Heart right ventricle (tissue), 16 donors: ENCODE data around the gene MSH5. TPM values are rescaled to one million over a fixed set of nuclear protein-coding genes. Genes with fewer than 3 reads are reported as not detected.

Experiments
- ATAC-seq, 8 donors: fragments of 200-7000 bp; cut with Tn5 transposase; one replicate each; pipeline ENCODE4 v1.9.1; 2020; ENCODE audit warnings: mild to moderate bottlenecking in 8 of 8, moderate library complexity in 8 of 8, moderate number of reproducible peaks in 1 of 8
- DNase-seq, 2 donors: peaks; one replicate each; pipeline ENCODE4 v3.0.0-alpha.2; 2020
- H3K27ac ChIP-seq, 10 donors: fragments of 200-600 bp; sonication (generic) in 2 of 10; one replicate each; pipeline versions ENCODE4 v1.5.0 to v1.8.0; 2020 to 2022; ENCODE audit warnings: mild to moderate bottlenecking in 3 of 10
- H3K27me3 ChIP-seq, 7 donors: fragments of 200-600 bp; one replicate each; pipeline ENCODE4 v1.8.0; 2021 to 2022; ENCODE audit warnings: mild to moderate bottlenecking in 2 of 7
- H3K36me3 ChIP-seq, 9 donors: fragments of 200-600 bp; sonication (generic) in 1 of 9; one replicate each; pipeline versions ENCODE4 v1.5.0 to v1.8.0; 2020 to 2022; ENCODE audit warnings: mild to moderate bottlenecking in 2 of 9
- H3K4me1 ChIP-seq, 9 donors: fragments of 200-600 bp; sonication (generic) in 1 of 9; one replicate each; pipeline versions ENCODE4 v1.5.0 to v1.8.0; 2020 to 2022; ENCODE audit warnings: mild to moderate bottlenecking in 4 of 9
- H3K4me3 ChIP-seq, 10 donors: fragments of 200-600 bp; sonication (generic) in 2 of 10; one replicate each; pipeline versions ENCODE4 v1.5.0 to v1.8.0; 2020 to 2022; ENCODE audit warnings: mild to moderate bottlenecking in 7 of 10, moderate library complexity in 2 of 10
- H3K9me3 ChIP-seq, 11 donors: fragments of 200-600 bp in 10 of 11; sonication (generic) in 2 of 11; one replicate each; pipeline versions ENCODE4 v1.5.0 to v1.8.0; 2013 to 2022; ENCODE audit warnings: mild to moderate bottlenecking in 2 of 11, control low read depth in 1 of 11, moderate library complexity in 1 of 11
- WGBS, 2 donors: extraction: QIAGEN DNeasy Blood & Tissue Kit; methylation state at CpG; one replicate each; pipeline ENCODE4 v1.1.7; 2013; ENCODE audit warnings: inconsistent platforms in 1 of 2; 5-methylcytosine and 5-hydroxymethylcytosine counted together
- intact Hi-C, 10 donors: fragments of 100-400 bp; cut with DNase I; formaldehyde crosslinking; loops; one replicate each; pipeline versions ENCODE4 v1.11.1 to v1.14.2; 2022
- polyA plus RNA-seq, 2 donors: library from polyadenylated mRNA; stranded (reverse); fragments of 200-250 nt; gene quantifications; one replicate each; pipeline ENCODE4 v1.2.3, GENCODE V29; 2013
- total RNA-seq, 10 donors: library from RNA; stranded (reverse); fragmentation: NEBNext Ultra II Directional in 3 of 10; extraction: Animal tissue kit (Norgen Biotek cat#: 25700) in 3 of 10; gene quantifications; one replicate each; pipeline versions ENCODE4 v1.2.1 to v1.2.4, GENCODE V29; 2021 to 2023
- TF ChIP-seq, protein P1 (sequence below), 9 donors: fragments of 200-600 bp; sonication (generic) in 2 of 9; IDR thresholded peaks; one replicate each; pipeline versions ENCODE4 v1.5.0 to v1.8.0; 2021 to 2022; ENCODE audit warnings: antibody characterized with exemption in 9 of 9, mild to moderate bottlenecking in 5 of 9, moderate library complexity in 1 of 9
- donor health status: Arrhythmogenic right ventricular cardiomyopathy.
- donor health status: ischemic (EF 13 %, LVEDD 7.1; RV severe dilation, severe dysfunction).
- donor health status: healthy with polysubstance abuse.
- donor health status: DM: no; HTN: yes; CAD: no.
- donor health status: DM: no; HTN: no; CAD: no.
- donor health status: ischemic (EF 25% LVEDD 6.9; RV normal size, moderate dysfunction).
- donor health status: ischemic (EF 25% LVEDD 5.7; RV mildly dilated, moderate dysfunction).
- donor health status: healthy.
- donor health status: DM: yes; HTN: yes; CAD: no.
- donor health status: Ischemic cardiomyopathy.
- donor health status: ischemic (EF 35%, LVEDD 5.7; RV mildly dilated, moderate dysfunction).
- donor health status: nonischemic (EF 11% LVEDD 7.7; RV severe dilation, severe dysfunction).
- donor health status: DM: yes; HTN: yes; CAD: no.
- donor health status: PGD.
- donor health status: ischemic (EF 29% LVEDD 5.4; RV normal size, mild dysfunction).
- donor health status: nonischemic (EF 23%, LVEDD 6.1; RV moderate dilation, normal function).

The MSH5 gene
- total and polyA plus RNA-seq, 12 donors: 0.89 to 6.1 (median 2.6) TPM

DNA sequence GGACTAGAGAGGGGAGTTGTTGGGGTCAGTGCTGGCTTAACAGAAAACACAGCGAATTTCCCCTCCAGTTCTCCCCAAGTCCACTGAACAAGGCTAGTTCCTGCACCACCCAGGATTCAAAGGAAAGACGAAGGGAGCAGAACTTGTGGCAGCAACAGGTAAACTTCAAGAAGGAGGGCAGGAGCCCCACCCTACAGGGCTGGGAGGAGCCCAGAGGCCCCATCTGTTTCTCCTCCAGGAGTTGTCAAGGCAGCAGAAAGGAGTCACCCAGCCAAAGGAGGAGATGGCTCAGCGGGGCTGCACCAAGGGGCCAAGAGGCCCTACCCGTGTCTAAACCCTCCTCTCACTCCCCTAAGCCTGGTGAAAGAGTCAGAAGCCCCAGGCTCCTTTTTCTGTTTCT, 24.4 kb downstream of the MSH5 start:
- Histone ChIP-seq H3K4me1 (peaks cover 0 to 23% (median 12%) of the 10 kb centered on the region in 9 donors), H3K9me3 (no peaks in the 10 kb centered on the region), H3K27me3 (no peaks in the 10 kb centered on the region), H3K27ac (no peak overlapping the region), H3K4me3 (no peak overlapping the region), H3K36me3 (peaks cover 0 to 14% (median 0%) of the 10 kb centered on the region in 9 donors)
- TF ChIP-seq, protein P1, sequence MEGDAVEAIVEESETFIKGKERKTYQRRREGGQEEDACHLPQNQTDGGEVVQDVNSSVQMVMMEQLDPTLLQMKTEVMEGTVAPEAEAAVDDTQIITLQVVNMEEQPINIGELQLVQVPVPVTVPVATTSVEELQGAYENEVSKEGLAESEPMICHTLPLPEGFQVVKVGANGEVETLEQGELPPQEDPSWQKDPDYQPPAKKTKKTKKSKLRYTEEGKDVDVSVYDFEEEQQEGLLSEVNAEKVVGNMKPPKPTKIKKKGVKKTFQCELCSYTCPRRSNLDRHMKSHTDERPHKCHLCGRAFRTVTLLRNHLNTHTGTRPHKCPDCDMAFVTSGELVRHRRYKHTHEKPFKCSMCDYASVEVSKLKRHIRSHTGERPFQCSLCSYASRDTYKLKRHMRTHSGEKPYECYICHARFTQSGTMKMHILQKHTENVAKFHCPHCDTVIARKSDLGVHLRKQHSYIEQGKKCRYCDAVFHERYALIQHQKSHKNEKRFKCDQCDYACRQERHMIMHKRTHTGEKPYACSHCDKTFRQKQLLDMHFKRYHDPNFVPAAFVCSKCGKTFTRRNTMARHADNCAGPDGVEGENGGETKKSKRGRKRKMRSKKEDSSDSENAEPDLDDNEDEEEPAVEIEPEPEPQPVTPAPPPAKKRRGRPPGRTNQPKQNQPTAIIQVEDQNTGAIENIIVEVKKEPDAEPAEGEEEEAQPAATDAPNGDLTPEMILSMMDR (IDR thresholded peaks at IDR 0.05): no peak
- WGBS, 2 donors: 87 to 93% methylated on average over 4 of the region's 4 CpGs
- DNase-seq: no peak
- ATAC-seq: no peak
- intact Hi-C loops: loop anchor here in 1 of 10 donors (10.0 kb wide), 1 partner anchor 79 kb away; the partner anchor contains the start of gene LY6G5C

DNA sequence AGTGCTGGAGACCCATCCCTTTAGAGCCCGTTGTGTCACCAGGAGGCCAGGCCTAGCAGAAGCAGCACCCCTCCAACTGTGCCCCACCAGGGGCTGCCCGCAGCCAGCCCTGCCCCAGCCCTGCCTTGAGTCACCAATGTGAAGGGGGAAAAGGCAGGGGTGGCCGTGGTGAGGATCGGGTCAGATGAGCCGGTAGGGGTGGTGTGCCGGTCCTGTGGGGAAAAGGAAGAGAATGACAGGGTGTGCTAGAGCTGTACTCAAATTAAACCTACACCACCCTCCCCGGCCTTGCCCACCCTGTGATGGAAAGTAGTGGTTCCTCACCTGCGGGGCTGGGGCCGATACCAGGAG, 25.7 kb downstream of the MSH5 start:
- Histone ChIP-seq H3K27me3 (no peaks in the 10 kb centered on the region), H3K36me3 (peaks cover 0 to 12% (median 0%) of the 10 kb centered on the region in 9 donors), H3K27ac (no peak overlapping the region), H3K4me3 (no peak overlapping the region), H3K4me1 (peaks cover 0 to 26% (median 12%) of the 10 kb centered on the region in 9 donors), H3K9me3 (no peaks in the 10 kb centered on the region)
- DNase-seq (no peak), ATAC-seq (no peak)
- 89 to 92% methylated on average over 9 of the region's 9 CpGs for WGBS, 2 donors
- TF ChIP-seq, protein P1 (IDR thresholded peaks at IDR 0.05): no peak
- intact Hi-C loops: loop anchor here in 4 of 10 donors (5.0 to 10.0 kb wide), 3 partner anchors 38 to 83 kb away; partner anchors contain the start of genes DDAH2 (in 3 of the 4) and LY6G5C (in 2 of the 4)

DNA sequence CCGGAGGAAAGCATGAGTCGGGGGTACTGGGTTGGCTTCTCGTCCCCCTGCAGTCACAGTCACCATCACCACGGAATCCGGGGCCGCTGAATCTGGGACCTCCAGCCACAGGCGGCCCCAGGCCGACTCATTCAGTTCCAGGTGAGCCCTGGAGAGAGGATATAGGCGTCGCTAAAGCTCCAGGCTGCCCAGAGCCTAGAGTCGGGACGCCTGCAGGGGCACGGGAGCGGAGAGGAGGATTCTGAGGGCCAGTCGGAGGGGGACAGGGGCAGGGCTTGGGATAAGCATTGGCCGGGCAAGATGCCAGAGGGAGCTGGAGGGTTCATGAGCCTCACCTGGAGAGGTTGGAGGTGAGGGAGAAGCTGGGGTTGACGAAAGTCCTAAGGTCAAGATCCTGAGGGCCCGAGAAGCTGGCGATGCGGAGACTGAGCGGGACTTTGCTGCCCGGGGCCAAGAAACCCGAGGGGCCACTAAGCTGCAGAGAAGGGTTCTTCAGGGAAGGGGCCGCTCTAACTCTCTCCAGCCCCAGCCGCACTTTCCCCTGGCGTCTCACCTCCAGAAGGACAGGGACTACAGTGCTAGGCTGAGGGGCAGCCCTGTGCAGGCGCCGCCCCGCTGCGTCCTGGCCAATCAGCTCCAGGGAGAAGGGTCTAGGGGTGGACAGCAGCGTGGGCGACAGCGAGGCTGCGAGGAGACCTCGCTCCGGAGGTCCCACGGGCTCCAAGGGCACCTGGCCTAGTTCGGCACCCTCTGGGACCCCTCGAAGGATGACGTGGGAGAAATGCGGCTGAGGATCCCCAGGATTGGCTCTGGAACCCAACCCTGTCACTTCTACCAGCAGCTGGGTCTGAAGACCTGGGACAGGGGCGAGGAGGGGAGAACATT, 26.3 kb downstream of the MSH5 start:
- no peaks in the 10 kb centered on the region for H3K27me3 ChIP-seq
- peaks cover 0 to 12% (median 0%) of the 10 kb centered on the region in 9 donors for H3K36me3 ChIP-seq
- peaks cover 0 to 26% (median 12%) of the 10 kb centered on the region in 9 donors for H3K4me1 ChIP-seq
- ATAC-seq: peak in 3 of 8 donors; percentile 30 to 48 (median 47)
- no peaks in the 10 kb centered on the region for H3K9me3 ChIP-seq
- TF ChIP-seq, protein P1 (IDR thresholded peaks at IDR 0.05): no peak
- H3K27ac ChIP-seq: no peak overlapping the region
- no peak for DNase-seq
- H3K4me3 ChIP-seq: peak overlapping the region in 6 of 10 donors; percentile 3 to 43 (median 24)
- intact Hi-C loops: loop anchor here in 4 of 10 donors (5.0 to 10.0 kb wide), 3 partner anchors 39 to 84 kb away; partner anchors contain the start of genes DDAH2 (in 3 of the 4) and LY6G5C (in 2 of the 4)
- whole genome bisulfite sequencing, 2 donors: 56% methylated on average over 42 of the region's 42 CpGs

- TF ChIP-seq, protein P1 (IDR thresholded peaks at IDR 0.05): no peak
- Histone ChIP-seq H3K9me3 (no peaks in the 10 kb centered on the region), H3K27me3 (no peaks in the 10 kb centered on the region), H3K4me1 (peaks cover 0 to 26% (median 12%) of the 10 kb centered on the region in 9 donors), H3K27ac (no peak overlapping the region), H3K4me3 (no peak overlapping the region), H3K36me3 (peaks cover 0 to 12% (median 0%) of the 10 kb centered on the region in 9 donors)
- WGBS, 2 donors: 80 to 85% methylated on average over 6 of the region's 6 CpGs
- intact Hi-C loops: loop anchor here in 4 of 10 donors (5.0 to 10.0 kb wide), 3 partner anchors 40 to 85 kb away; partner anchors contain the start of genes DDAH2 (in 3 of the 4) and LY6G5C (in 2 of the 4)
- no peak for ATAC-seq
- DNase-seq: no peak
Measured at GRCh38 chr6:31767096-31767645, 27.4 kb downstream of the MSH5 start.
